ENCODE measurements around the gene FBXO7. TPM values are rescaled to one million over a fixed set of nuclear protein-coding genes. Genes with fewer than 3 reads are reported as not detected.

The FBXO7 gene
- total RNA-seq: 62.3 and 71.1 TPM in 2 replicates

DNA sequence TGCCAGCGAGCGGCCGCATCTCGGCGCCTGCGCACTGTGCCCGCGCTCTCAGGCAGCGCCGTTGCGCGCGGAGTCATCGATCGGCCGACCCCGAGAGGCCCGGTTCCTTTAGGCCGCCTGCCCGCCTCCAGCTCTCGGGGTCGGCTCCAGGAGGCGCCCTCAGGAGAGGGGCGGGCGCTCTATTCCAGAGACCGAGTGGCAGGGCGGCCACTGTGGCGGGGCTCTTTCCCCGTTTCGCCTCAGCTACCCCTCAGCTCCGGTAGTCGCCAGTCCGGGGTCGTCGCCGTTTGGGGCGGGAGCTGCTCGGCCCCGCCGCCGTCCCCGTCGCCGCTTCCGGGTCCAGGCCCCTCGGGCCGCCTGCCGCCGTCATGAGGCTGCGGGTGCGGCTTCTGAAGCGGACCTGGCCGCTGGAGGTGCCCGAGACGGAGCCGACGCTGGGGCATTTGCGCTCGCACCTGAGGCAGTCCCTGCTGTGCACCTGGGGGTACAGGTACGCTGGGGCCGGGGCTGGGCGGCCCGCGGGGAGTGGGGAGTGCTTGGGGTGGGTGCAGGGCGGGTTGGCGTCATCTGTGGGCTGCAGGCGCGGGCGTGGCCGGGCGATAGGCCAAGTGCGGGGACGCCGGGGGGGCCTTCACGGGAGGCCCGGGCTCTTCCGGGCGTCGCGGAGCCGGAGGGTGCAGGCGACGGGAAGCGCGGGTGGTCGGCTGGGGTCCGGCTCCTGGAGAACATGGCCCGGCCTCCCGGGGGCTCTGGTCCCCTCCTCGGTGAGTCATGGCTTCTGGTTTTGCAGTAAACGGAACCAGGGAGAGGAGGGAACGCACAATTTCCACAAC, at the start of gene FBXO7:
TSS of gene FBXO7 (plus strand) at position 177 of the 833 bp plus-strand sequence. CDS start at position 369, 192 bp downstream.

Other genes starting within 250 kb of the FBXO7 start
- not detected in 2 replicates for gene SLC5A4, start 219.5 kb upstream of the FBXO7 start, total RNA-seq
- gene RFPL3, start 116.9 kb upstream of the FBXO7 start, total RNA-seq: not detected in 2 replicates
- 75.8 and 78.3 TPM in 2 replicates for gene RTCB, start 62.6 kb upstream of the FBXO7 start, total RNA-seq
- not detected in 2 replicates for gene BPIFC, start 10.4 kb upstream of the FBXO7 start, total RNA-seq